ENCODE data around the gene MYO3B.

GRCh38 chr2:170323743-170324142 lies 145.8 kb downstream of the MYO3B start:
- no peak for TF ChIP-seq CTCF (IDR thresholded peaks at IDR 0.05)
- TF ChIP-seq ZFX (IDR thresholded peaks at IDR 0.05; ENCODE audit: borderline replicate concordance): no peak
